K562 (cell line): Measurements from ENCODE around the gene BLZF1. TPM values are rescaled to one million over a fixed set of nuclear protein-coding genes. Genes with fewer than 3 reads are reported as not detected.

Experiments
- ARID1B ChIP-seq: fragments of 450-650 bp; IDR thresholded peaks from 2 replicates; pipeline ENCODE4 v1.6.1; 2016; ENCODE audit warnings: antibody characterized with exemption, mild to moderate bottlenecking, inconsistent platforms
- BRD4 ChIP-seq: fragments of 200-600 bp; sonication (generic); IDR thresholded peaks from 2 replicates; pipeline ENCODE4 v1.6.1; 2017; ENCODE audit warnings: inconsistent platforms
- CAMTA2 ChIP-seq: fragments of 250-450 bp; sonication (Bioruptor Pico); conservative IDR thresholded peaks from 2 replicates; pipeline ENCODE4 v1.5.1; 2022
- CLOCK ChIP-seq: fragments of 250-450 bp; sonication (Bioruptor Pico); IDR thresholded peaks from 2 replicates; pipeline ENCODE4 v1.4.0; 2020; ENCODE audit warnings: mild to moderate bottlenecking, moderate library complexity, borderline replicate concordance
- CREBBP ChIP-seq: IDR thresholded peaks from one replicate; pipeline ENCODE4 v1.6.1; 2012; ENCODE audit warnings: low read depth, mild to moderate bottlenecking, control low read depth, inconsistent platforms, low read length
- NR3C1 ChIP-seq: sonication (generic); formaldehyde crosslinking; IDR thresholded peaks from 2 replicates; pipeline ENCODE4 v1.8.1; 2022; ENCODE audit warnings: missing genetic modification reagents
- PCBP2 ChIP-seq: fragments of 200-400 bp; formaldehyde crosslinking; IDR thresholded peaks from 2 replicates; pipeline ENCODE4 v1.6.1; 2018; ENCODE audit warnings: low read length, low read depth, mild to moderate bottlenecking, moderate library complexity; ENCODE audit not compliant: poor library complexity, severe bottlenecking
- PML ChIP-seq: IDR thresholded peaks from 2 replicates; pipeline ENCODE4 v1.6.1; 2012; ENCODE audit warnings: low read length, inconsistent platforms
- TAF15 ChIP-seq: fragments of 200-400 bp; formaldehyde crosslinking; IDR thresholded peaks from 2 replicates; pipeline ENCODE4 v1.6.1; 2017; ENCODE audit warnings: mild to moderate bottlenecking, low read depth, low read length, moderate library complexity
- ZBTB5 ChIP-seq: fragments of 450-650 bp; IDR thresholded peaks from 2 replicates; pipeline ENCODE4 v1.6.1; 2017; ENCODE audit warnings: antibody characterized with exemption
- ZMIZ1 ChIP-seq, 2 experiments: fragments of 150-350 bp in 1 of 2; IDR thresholded peaks; 2 replicates each; pipeline ENCODE4 v1.6.1; 2012 to 2016; ENCODE audit warnings: low read depth in 2 of 2, low read length in 2 of 2, mild to moderate bottlenecking in 1 of 2, moderate library complexity in 1 of 2
- ZNF24 ChIP-seq: fragments of 450-650 bp; IDR thresholded peaks from 2 replicates; pipeline ENCODE4 v1.6.1; 2016
- ZNF586 ChIP-seq: fragments of 450-650 bp; formaldehyde crosslinking; conservative IDR thresholded peaks from 2 replicates; pipeline ENCODE4 v1.4.0; 2020; ENCODE audit warnings: mild to moderate bottlenecking, moderate library complexity
- ZNF592 ChIP-seq: fragments of 450-650 bp; IDR thresholded peaks from 2 replicates; pipeline ENCODE4 v1.6.1; 2017; ENCODE audit warnings: antibody characterized with exemption, mild to moderate bottlenecking
- ZNF77 ChIP-seq: fragments of 250-450 bp; sonication (Bioruptor Pico); IDR thresholded peaks from 2 replicates; pipeline ENCODE4 v1.5.0; 2020
- polyA plus RNA-seq, 8 experiments: library from polyadenylated mRNA; depleted of rRNA in 4 of 8; stranded (reverse) in 5 of 8; unstranded in 3 of 8; fragments of >200 nt; fragmentation: Nextera tagmentation in 2 of 8; fragmentation: Illumina TruSeq in 1 of 8; extraction: Ambion mirVana in 2 of 8; extraction: Trizol in 1 of 8; gene quantifications; 2 replicates each; pipeline versions ENCODE4 v1.2.1 to v1.2.3, GENCODE V29; 2011 to 2014; ENCODE audit warnings: inconsistent platforms in 1 of 8, missing spikeins in 1 of 8
- total RNA-seq, 7 experiments: library from RNA; depleted of rRNA in 6 of 7; stranded (reverse); fragments of >200 nt in 6 of 7; fragmentation: Illumina TruSeq in 2 of 7; extraction: Trizol in 2 of 7; gene quantifications; 2 replicates each; pipeline versions ENCODE4 v1.2.1 to v1.2.3, GENCODE V29; 2011 to 2021; ENCODE audit warnings: low replicate concordance in 1 of 7

Gene BLZF1
- total and polyA plus RNA-seq, 9 of the 15 experiments (the other 6 are each of a cell fraction or from before 2014, with no cell fraction given) = 20.5 to 32.8 (median 25.3) TPM

GRCh38 chr1:169346036-169346589 is 21.9 kb upstream of the BLZF1 start (continued):
- TF ChIP-seq ZMIZ1 (IDR thresholded peaks at IDR 0.05; ENCODE audit: low read depth in 2 of 2, low read length in 2 of 2) = no peak
- no peak for TF ChIP-seq ZNF586 (CRISPR knock-in tag)
- TF ChIP-seq ZNF77 (CRISPR knock-in tag) = no peak
- peak; percentile 53; the same call in 1 of the 2 replicates for TF ChIP-seq ARID1B
- TF ChIP-seq CAMTA2 = no peak
- no peak for TF ChIP-seq CREBBP
- TF ChIP-seq ZNF24 = no peak
- no peak for TF ChIP-seq CLOCK
- TF ChIP-seq NR3C1 (CRISPR knock-in tag) = no peak
- TF ChIP-seq TAF15 = no peak
- TF ChIP-seq ZBTB5 = no peak
- TF ChIP-seq ZNF592 = peak; percentile 34; the same call in 1 of the 2 replicates
- TF ChIP-seq PCBP2 = no peak
- TF ChIP-seq BRD4 = 0 out of 2 replicates have a peak, but pooled peaks have one; percentile 6
- no peak for TF ChIP-seq PML
